HG02571 (cell line): ENCODE measurements around the gene SREBF2.
"Not testable (repeated sequence)": the region's sequence is repeated elsewhere in the genome, so short reads cannot be mapped to it uniquely, and the experiment has no call there.

Source experiments
- ATAC-seq: cut with Tn5 transposase; IDR thresholded peaks from one replicate; pipeline ENCODE4 v1.9.1; 2021; ENCODE audit warnings: mild to moderate bottlenecking, moderate library complexity; ENCODE audit not compliant: unreplicated experiment

Gene SREBF2

DNA sequence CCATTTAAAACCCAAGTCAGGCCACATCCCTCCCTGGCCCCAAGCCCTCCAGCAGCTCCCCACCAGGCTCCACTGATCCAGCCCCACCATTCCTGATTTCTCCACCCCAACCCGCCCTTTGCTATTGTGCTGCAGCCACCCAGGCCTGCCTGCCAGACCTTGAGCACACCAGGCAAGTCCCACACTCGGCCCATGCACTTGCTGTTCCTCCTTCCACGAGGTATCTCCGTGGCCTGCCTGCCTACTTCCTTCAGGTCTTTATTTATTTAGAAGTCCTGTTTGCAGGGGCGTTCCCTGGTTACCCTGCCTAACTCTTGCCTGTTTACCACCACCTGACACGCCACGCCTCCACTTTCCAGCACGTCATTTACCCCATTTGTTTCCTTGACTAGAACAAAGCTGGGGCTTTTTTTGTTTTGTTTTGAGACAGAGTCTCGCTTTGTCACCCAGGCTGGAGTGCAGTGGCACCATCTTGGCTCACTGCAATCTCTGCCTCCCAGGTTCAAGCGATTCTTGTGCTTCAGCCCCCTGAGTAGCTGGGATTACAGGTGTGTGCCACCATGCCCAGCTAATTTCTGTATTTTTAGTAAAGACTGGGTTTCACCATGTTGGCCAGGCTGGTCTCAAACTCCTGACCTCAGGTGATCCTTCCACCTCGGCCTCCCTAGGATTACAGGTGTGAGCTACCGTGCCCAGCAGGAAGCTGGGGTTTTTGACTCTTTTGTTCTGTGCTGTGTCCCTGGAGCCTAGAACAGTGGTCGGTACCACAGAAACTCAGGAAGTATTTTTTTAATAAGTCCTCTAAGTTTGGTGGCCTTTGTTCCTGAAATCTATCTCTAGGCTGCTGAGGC lies 107.3 kb downstream of the SREBF2 start:
- ATAC-seq: peak; percentile 50

DNA sequence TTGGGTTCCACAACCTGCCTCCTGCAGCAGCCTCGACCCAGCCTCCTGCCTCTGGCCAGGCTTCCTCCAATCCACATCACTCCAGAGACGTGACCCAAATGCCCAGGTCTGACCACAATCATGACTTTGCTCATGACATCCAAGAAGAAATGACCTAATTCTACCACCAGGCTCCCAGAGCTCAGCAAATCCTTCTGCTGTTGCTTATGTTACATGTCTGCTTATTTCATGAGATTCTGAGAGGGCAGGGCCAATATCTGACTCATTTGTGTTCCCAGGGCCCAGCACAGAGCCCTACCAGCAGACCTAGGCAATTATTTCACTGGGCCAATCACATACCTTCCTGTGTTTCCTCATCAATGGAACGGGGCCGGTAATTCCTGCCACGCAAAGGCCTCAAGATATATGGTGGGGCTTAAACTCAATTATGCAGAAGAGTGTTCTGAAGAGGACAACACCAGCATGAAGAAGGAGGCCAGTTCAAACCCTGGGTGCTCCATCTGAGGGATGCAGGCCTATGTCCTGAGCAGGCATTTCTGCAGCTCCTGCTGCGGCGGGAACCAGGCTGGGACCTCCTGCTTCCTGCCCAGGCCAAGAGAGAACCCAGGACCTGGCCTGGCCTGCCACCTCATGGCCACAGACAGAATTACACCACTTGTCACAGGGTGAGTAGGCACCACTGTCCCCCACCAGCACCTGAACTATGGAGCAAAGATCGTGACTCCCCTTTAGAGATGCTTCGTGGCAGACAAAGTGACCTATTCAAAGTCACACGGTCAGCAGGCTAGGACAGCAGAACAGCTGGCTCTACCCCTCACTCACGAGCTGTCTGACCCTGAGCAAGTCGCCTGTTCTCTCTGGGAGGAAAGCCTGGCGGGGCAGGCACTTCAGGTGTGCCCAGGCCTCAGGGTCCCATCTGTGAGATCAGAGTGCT lies 108.2 kb downstream of the SREBF2 start:
- ATAC-seq: no peak

DNA sequence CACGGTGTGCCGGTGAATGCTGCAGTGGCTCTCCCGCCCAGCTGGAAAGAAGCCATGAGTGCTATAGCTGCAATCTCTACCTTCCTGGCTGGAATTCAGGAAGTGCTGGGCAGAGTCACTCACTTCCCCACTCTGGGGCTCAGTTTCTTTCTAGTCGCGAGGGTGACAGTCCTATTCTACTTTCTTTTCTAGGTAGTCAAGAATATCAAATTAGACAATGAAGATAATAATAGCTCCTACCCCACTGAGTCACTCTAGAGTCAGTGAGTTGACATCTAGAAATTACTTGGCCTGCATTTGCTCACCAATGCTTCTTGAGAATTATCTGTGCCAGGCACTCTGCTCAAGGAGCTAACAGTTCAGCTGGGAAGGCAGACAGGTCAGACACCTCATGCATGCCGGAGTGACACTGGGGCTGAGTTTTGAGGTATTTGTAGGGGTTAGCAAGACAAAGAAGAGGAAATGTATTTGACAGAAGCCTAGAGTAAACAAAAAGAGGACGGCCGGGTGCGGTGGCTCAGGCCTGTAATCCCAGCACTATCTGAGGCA lies 110.8 kb downstream of the SREBF2 start:
- ATAC-seq: no peak

DNA sequence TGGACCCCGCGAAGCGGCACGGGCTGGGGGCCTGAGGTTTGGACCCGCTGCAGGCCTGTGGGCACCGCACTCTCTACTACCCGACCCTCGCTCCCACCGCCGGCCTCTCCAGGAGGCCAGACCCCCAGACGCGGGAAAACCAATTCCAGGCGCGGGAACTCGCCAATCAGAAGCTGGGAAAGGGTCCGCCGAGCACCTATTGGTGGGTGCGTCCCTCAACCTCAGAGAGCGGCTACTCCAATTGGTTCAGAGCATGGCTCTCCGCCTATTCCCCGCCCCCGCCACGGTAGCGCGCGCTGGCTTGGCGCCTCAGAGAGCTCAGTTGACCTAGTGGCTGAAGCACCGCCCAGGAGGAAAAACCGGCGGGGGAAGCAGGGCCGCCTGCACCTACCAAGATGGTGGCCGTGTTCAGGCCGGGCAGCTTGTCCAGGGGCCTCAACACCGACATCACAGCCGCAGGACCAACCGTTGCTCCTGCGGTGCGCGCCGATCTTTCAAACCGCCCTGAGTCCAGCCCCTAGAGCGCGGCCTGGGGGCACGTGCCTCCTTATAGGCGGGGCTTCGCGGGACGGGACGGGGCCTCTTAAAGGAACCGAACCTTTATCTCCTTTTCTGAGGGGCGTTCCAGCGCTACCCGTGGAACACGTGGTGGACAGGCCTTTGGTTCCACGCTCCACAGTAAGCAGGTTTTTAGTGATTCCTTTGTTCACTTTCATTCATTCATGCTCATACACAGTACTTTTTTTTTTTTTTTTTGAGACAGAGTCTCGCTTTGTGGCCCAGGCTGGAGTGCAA lies 113.9 kb downstream of the SREBF2 start, which contains the start of gene CENPM:
Gene CENPM, minus strand, starts transcription at position 524 of the 795 bp plus-strand sequence. Its CDS starts 76 bp downstream, at position 448.
- peak; percentile 83 for ATAC-seq

DNA sequence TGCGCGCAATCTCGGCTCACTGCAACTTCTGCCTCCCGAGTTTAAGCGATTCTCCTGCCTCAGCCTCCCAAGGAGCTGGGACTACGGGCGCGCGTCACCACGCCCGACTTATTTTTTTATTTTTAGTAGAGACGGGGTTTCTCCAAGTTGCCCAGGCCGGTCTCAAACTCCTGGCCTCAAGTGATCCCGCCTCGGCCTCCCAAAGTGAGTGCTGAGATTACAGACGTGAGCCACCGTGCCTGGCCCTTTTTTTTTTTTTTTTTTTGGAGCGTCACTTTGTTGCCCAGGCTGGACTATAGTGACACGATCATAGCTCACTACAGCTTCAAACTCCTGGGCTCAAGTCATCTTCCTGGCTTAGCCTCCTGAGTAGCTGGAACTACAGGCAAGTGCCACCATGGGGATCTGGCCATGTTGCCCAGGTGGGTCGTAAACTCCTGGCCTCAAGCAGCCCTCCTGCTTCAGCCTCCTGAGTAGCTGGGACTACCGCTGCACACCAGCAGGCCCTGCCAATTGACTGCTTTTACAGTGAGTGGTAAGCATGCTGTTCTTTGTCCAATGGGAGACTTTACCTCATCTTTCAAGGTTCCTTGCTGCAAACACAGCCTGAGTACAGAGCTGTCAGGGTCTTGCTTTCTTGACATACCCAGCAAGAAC lies 114.6 kb downstream of the SREBF2 start:
- ATAC-seq: no peak

DNA sequence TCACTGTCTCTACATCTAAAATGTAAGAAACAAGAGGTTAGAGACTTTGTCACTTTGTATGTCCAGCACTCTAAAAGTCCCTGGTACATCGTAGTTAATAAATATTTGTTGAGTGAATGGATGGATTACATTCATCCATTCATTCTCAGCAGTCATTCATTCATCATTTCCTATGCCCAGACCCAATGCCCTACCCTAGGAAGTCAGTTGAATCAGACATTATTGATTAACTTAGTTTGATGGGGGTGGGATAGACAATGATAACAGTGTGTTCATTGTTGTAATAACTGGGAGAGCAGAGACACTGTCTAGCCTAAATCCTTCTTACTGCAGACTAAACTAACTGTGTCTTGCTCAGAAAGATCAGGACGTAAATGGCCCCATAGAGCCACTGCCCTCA lies 115.2 kb downstream of the SREBF2 start:
- ATAC-seq: no peak

DNA sequence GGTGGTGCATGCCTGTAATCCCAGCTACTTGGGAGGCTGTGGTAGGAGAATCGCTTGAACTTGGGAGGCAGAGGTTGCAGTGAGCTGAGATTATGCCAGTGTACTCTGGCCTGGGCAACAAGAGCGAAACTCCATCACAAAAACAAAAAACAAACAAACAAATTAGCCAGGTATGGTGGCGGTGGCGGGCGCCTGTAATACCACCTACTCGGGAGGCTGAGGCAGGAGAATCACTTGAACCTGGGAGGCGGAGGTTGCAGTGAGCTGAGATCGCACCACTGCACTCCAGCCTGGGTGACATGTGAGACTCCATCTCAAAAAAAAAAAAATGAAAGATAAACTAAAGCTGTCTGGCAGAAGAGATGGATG lies 116.0 kb downstream of the SREBF2 start:
- ATAC-seq: not testable (repeated sequence)

DNA sequence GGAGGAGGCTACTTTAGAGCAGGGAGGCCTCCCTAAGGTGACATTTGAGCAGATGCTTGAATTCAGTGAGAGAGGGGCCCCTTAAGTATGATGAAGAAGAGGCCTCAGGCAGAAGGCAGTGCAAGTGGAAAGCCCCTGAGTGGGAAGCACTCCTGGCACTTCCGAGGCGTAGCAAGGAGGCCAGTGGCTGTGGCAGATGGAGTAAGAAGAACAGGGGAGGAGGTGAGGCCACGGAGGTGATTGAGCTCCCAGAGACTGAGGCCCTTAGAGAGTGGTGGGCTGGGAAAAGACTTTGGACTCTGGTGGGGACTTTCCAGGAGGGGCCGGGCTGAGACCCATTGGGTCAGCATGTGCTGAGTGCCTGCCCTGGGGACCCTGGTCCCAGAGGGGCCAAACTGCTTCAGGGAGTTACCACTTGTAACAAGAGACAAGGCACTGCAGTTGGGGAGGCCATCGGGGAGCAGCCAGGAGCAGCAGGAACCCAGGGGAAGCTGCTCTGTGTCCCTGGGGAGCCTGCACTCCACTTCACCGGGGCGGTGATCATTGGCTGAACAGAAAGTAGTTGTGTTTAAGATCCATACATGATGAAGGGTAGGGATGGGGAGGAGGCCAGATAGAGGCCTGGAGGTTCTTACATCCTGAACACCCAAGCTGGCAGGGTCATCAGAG lies 116.5 kb downstream of the SREBF2 start:
- no peak for ATAC-seq

DNA sequence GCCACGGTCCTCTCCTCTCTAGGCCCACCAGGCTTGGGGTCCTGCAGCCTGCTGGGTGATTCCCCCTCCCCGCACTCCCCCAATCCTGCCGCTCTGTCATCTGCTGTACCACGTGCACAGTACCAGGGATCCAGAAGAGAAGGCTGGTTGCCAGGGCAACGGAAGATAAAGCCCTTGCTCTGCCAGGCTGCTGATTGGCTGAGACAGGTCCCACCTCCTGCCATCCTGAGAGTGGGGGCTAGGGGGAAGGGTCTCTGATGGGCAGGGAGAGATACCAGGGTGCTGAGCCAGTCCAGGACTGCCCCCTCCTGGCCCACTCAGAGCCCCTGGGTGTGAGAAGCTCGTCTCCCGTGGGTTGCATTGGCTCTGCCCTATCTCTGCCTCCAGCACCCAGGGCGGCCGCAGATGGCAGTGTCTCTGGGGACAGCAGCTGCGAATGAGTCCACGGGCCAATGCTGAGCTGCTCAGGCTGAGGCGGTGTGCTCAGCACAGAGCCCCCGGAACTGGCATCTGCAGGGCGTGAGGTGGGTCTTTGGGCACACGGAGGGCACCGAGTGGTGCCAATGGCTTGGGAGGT lies 119.1 kb downstream of the SREBF2 start, which contains the start of gene SMIM45:
Gene SMIM45, plus strand, starts transcription at position 253 of the 577 bp plus-strand sequence.
- no peak for ATAC-seq

DNA sequence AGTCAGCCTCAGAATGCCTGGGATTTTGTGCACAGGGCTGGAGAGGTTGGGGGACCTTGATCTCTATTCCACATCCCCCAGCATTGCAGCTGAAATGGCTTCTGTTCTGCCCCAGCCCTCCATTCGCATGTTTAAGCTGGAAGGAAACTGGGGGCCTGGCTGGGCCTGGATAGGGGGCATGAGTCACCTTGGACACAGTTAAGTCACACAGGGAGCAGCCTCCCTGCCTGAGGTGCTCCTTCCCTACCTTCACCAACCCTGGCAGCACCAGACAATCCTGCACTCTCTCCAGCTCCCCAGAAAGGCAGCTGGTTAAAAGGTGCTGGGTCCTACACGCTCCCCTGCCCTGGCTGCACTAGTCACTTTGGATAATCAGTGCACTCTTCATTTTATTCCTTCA lies 119.8 kb downstream of the SREBF2 start:
- ATAC-seq: no peak
